Measurements from ENCODE around the gene ATP2B1. TPM values are rescaled to one million over a fixed set of nuclear protein-coding genes. Genes with fewer than 3 reads are reported as not detected.

ATP2B1 gene
- total RNA-seq, 2 donors from 2014 or later: 46.9 to 59.8 TPM

DNA sequence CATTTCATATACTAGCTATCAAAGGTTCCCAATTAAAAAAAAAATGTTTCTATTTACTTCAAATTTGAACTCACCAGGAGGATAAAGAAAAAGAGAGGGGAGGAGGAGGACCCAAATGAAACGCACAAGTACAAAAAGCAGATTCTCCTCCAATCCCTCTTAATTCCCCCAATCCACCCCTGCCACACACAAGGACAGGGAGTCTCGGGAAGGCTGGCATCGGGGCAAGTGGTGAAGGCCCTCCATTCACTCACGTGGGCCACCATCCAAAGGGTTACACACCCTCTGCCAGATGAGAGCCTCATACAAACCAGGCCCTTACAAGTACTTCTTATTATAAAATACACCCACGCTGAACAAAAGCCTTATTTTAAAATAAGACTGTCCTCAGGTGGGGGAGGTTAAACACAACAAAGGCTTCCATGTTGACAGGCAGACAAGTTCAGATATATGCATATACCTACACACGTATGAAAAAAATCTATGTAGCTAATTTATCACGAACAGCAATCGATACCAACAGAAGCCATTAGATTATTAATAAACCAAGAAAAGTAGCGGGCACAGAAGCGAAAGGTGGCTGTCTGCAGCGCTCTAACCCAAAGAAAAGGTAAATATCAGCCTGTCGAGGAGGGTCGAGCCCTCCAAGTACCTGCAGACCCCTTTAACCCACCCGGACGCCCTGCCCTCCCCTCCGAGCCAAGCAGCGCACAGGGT lies 1.5 kb downstream of the ATP2B1 start:
- H3K9me3 ChIP-seq: no peaks in the 10 kb centered on the region
- H3K27me3 ChIP-seq: no peaks in the 10 kb centered on the region
- intact Hi-C loops (cut with DNase I): no loop called here
- H3K9ac ChIP-seq (ENCODE audit: low read depth in 2 of 2, low read length in 2 of 2): peak overlapping the region; percentile 86 to 96
- peak overlapping the region; percentile 99 for H3K27ac ChIP-seq
- peak; percentile 29 for DNase-seq
- peak overlapping the region; percentile 86 for H3K4me3 ChIP-seq
- peaks cover 4% of the 10 kb centered on the region for H3K4me1 ChIP-seq
- TF ChIP-seq, protein P1, sequence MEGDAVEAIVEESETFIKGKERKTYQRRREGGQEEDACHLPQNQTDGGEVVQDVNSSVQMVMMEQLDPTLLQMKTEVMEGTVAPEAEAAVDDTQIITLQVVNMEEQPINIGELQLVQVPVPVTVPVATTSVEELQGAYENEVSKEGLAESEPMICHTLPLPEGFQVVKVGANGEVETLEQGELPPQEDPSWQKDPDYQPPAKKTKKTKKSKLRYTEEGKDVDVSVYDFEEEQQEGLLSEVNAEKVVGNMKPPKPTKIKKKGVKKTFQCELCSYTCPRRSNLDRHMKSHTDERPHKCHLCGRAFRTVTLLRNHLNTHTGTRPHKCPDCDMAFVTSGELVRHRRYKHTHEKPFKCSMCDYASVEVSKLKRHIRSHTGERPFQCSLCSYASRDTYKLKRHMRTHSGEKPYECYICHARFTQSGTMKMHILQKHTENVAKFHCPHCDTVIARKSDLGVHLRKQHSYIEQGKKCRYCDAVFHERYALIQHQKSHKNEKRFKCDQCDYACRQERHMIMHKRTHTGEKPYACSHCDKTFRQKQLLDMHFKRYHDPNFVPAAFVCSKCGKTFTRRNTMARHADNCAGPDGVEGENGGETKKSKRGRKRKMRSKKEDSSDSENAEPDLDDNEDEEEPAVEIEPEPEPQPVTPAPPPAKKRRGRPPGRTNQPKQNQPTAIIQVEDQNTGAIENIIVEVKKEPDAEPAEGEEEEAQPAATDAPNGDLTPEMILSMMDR (IDR thresholded peaks at IDR 0.05): no peak
- H3K36me3 ChIP-seq: no peaks in the 10 kb centered on the region

DNA sequence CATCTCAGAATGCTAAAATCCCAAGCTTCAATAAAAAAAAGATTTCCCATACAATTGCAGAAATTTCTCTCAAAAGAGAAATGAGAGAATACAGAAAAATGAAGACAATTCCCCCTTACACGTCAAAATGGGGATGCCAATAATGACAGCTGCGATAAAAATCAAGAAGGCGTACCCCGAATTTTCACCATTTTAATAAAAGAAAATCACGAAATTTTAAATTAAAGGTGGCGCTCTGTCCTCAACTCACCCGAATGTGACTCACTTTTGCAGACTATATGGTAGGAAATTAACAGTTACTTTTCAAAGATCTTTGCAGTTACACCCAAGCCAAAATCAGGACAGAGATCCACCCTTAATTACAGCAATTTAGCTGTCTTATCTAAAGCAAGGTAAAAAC lies 2.1 kb downstream of the ATP2B1 start:
- intact Hi-C loops (cut with DNase I): no loop called here
- H3K27ac ChIP-seq: no peak overlapping the region
- no peak overlapping the region for H3K4me3 ChIP-seq
- TF ChIP-seq, protein P1 (IDR thresholded peaks at IDR 0.05): no peak
- no peak for DNase-seq
- H3K27me3 ChIP-seq: no peaks in the 10 kb centered on the region
- H3K4me1 ChIP-seq: peaks cover 4% of the 10 kb centered on the region
- H3K36me3 ChIP-seq: no peaks in the 10 kb centered on the region
- H3K9ac ChIP-seq (ENCODE audit: low read depth in 2 of 2, low read length in 2 of 2): no peak overlapping the region
- no peaks in the 10 kb centered on the region for H3K9me3 ChIP-seq

DNA sequence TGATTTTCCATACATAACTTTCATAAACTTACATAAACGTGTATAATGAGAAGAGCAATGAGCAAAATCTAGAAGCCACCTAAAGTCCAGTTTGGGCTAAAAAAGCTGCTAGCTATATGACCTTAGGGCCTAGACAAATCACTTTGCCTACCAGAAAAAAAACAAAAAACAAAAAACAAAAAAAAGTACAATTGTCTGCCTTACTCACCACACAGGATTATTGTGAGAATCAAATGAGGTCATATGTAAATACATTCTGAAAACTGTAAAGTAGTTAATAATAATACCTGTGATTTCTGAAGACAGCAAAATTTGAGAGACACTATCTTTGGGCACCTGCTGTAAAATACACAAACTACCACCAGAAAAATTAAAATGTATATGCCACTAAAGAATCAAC lies 4.2 kb downstream of the ATP2B1 start:
- Histone ChIP-seq H3K4me1 (no peaks in the 10 kb centered on the region), H3K36me3 (no peaks in the 10 kb centered on the region), H3K9me3 (no peaks in the 10 kb centered on the region), H3K27ac (no peak overlapping the region), H3K4me3 (no peak overlapping the region), H3K27me3 (no peaks in the 10 kb centered on the region), H3K9ac (ENCODE audit: low read depth in 2 of 2, low read length in 2 of 2) (no peak overlapping the region)
- no peak for DNase-seq
- intact Hi-C loops (cut with DNase I): no loop called here
- TF ChIP-seq, protein P1 (IDR thresholded peaks at IDR 0.05): no peak

DNA sequence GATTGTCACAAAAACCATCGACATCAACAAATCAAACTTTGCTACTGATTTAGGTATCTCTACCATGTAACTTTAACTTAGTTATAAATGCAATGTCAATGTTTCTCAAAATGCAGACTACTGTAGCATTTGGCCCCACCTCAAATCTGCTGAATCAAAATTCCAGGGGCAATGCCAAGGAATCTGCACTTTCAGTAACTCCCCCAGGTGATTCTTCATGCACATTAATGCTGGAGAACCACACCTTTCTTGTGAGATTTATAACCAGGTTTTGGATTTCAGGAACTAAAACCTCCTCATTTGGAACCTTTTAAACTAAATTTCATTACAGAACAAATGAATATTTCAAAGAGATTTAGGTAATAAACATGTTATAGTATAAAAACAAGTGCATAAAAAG lies 4.9 kb downstream of the ATP2B1 start:
- TF ChIP-seq, protein P1 (IDR thresholded peaks at IDR 0.05): no peak
- DNase-seq: no peak
- Histone ChIP-seq H3K27ac (no peak overlapping the region), H3K27me3 (no peaks in the 10 kb centered on the region), H3K9me3 (no peaks in the 10 kb centered on the region), H3K4me1 (no peaks in the 10 kb centered on the region), H3K9ac (ENCODE audit: low read depth in 2 of 2, low read length in 2 of 2) (no peak overlapping the region), H3K36me3 (no peaks in the 10 kb centered on the region), H3K4me3 (no peak overlapping the region)
- intact Hi-C loops (cut with DNase I): no loop called here

DNA sequence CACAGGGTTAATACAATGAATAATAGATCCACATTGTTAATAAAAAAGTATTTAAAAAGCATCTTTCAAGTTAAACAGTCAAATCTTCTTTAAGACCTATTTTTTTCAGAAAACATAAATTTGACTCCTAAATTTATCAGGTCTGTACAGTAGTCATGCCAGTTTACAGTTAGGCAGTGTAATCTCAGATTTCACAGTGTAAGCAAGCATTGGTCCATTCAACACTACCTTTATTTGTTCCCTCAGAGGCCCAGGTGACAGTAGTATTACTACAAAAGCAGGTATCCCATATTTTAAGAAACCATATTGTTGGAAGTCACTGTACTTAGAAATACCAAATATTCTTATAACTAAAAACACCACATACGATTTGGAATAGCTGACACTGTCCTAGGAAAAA lies 6.1 kb downstream of the ATP2B1 start:
- no peak overlapping the region for H3K27ac ChIP-seq
- H3K9ac ChIP-seq (ENCODE audit: low read depth in 2 of 2, low read length in 2 of 2): no peak overlapping the region
- no peaks in the 10 kb centered on the region for H3K36me3 ChIP-seq
- no peaks in the 10 kb centered on the region for H3K27me3 ChIP-seq
- TF ChIP-seq, protein P1 (IDR thresholded peaks at IDR 0.05): no peak
- H3K4me3 ChIP-seq: no peak overlapping the region
- DNase-seq: no peak
- intact Hi-C loops (cut with DNase I): no loop called here
- H3K4me1 ChIP-seq: no peaks in the 10 kb centered on the region
- no peaks in the 10 kb centered on the region for H3K9me3 ChIP-seq

Measured in colonic mucosa (tissue), 4 donors.